HepG2 (cell line): Measurements from ENCODE around the gene B4GALT7. TPM values are rescaled to one million over a fixed set of nuclear protein-coding genes. Genes with fewer than 3 reads are reported as not detected.

ENCODE experiments used
- AFF4 ChIP-seq: sonication (generic); formaldehyde crosslinking; IDR thresholded peaks from 2 replicates; pipeline ENCODE4 v1.4.0; 2020; ENCODE audit warnings: missing genetic modification reagents
- ATF4 ChIP-seq, 2 experiments: fragments of 450-650 bp in 1 of 2; sonication (generic) in 1 of 2; formaldehyde crosslinking; IDR thresholded peaks; 2 replicates each; pipeline versions ENCODE4 v1.5.0 to v1.8.0; 2020 to 2022; ENCODE audit warnings: mild to moderate bottlenecking in 1 of 2, missing genetic modification reagents in 1 of 2
- CENPX ChIP-seq: sonication (generic); formaldehyde crosslinking; IDR thresholded peaks from 2 replicates; pipeline ENCODE4 v1.9.0; 2021; ENCODE audit warnings: mild to moderate bottlenecking, missing genetic modification reagents, moderate library complexity
- FOSL1 ChIP-seq: sonication (generic); formaldehyde crosslinking; IDR thresholded peaks from 2 replicates; pipeline ENCODE4 v1.9.0; 2021; ENCODE audit warnings: missing genetic modification reagents, borderline replicate concordance
- FOXA1 ChIP-seq, 2 experiments: fragments of 450-650 bp in 1 of 2; sonication (generic) in 1 of 2; formaldehyde crosslinking in 1 of 2; IDR thresholded peaks; 2 replicates each; pipeline versions ENCODE4 v1.4.0 to v1.6.1; 2016 to 2020; ENCODE audit warnings: missing genetic modification reagents in 1 of 2
- HMG20A ChIP-seq: IDR thresholded peaks from 2 replicates; pipeline ENCODE4 v1.6.1; 2016; ENCODE audit warnings: borderline replicate concordance
- NCOA2 ChIP-seq: sonication (generic); formaldehyde crosslinking; IDR thresholded peaks from 2 replicates; pipeline ENCODE4 v1.8.0; 2022; ENCODE audit warnings: inconsistent platforms
- PBX3 ChIP-seq: sonication (generic); formaldehyde crosslinking; IDR thresholded peaks from 2 replicates; pipeline ENCODE4 v1.8.1; 2023; ENCODE audit warnings: missing genetic modification reagents, inconsistent platforms, borderline replicate concordance
- RXRA ChIP-seq: sonication (generic); formaldehyde crosslinking; IDR thresholded peaks from 2 replicates; pipeline ENCODE4 v1.5.1; 2020; ENCODE audit warnings: missing genetic modification reagents
- STAG1 ChIP-seq: sonication (generic); formaldehyde crosslinking; IDR thresholded peaks from 2 replicates; pipeline ENCODE4 v1.4.0; 2020; ENCODE audit warnings: missing genetic modification reagents
- THYN1 ChIP-seq: sonication (generic); formaldehyde crosslinking; IDR thresholded peaks from 2 replicates; pipeline ENCODE4 v1.8.1; 2023; ENCODE audit warnings: low read depth, mild to moderate bottlenecking, moderate library complexity, missing genetic modification reagents, borderline replicate concordance
- ZNF326 ChIP-seq: sonication (generic); formaldehyde crosslinking; IDR thresholded peaks from 2 replicates; pipeline ENCODE4 v1.4.0; 2020; ENCODE audit warnings: missing genetic modification reagents, borderline replicate concordance
- ZNF510 ChIP-seq: sonication (generic); formaldehyde crosslinking; IDR thresholded peaks from 2 replicates; pipeline ENCODE4 v1.4.0; 2020; ENCODE audit warnings: low read depth, mild to moderate bottlenecking, missing genetic modification reagents
- ZNF746 ChIP-seq: sonication (generic); formaldehyde crosslinking; IDR thresholded peaks from 2 replicates; pipeline ENCODE4 v1.8.0; 2022; ENCODE audit warnings: mild to moderate bottlenecking, missing genetic modification reagents
- polyA plus RNA-seq, 8 experiments: library from polyadenylated mRNA; depleted of rRNA in 3 of 8; stranded (reverse) in 7 of 8; unstranded in 1 of 8; fragments of >200 nt; fragmentation: Illumina TruSeq in 4 of 8; extraction: Trizol in 4 of 8; gene quantifications; 2 replicates each; pipeline versions ENCODE4 v1.2.1 to v1.2.3, GENCODE V29; 2011 to 2016; ENCODE audit warnings: low read depth in 4 of 8, missing spikeins in 1 of 8, mixed read lengths in 1 of 8; ENCODE audit not compliant: insufficient read depth in 1 of 8
- total RNA-seq, 5 experiments: library from RNA; depleted of rRNA; stranded (reverse); fragments of >200 nt; fragmentation: Illumina TruSeq; extraction: Trizol; gene quantifications; 2 replicates each; pipeline ENCODE4 v1.2.3, GENCODE V29; 2016; ENCODE audit warnings: low read depth in 1 of 5
- TF ChIP-seq, protein P1 (sequence below): sonication (generic); formaldehyde crosslinking; IDR thresholded peaks from 2 replicates; pipeline ENCODE4 v1.5.1; 2020; ENCODE audit warnings: missing genetic modification reagents, mild to moderate bottlenecking, borderline replicate concordance
- TF ChIP-seq, protein P2 (sequence below): sonication (generic); formaldehyde crosslinking; IDR thresholded peaks from 2 replicates; pipeline ENCODE4 v1.8.0; 2022; ENCODE audit warnings: mild to moderate bottlenecking, missing genetic modification reagents, moderate library complexity
- TF ChIP-seq, protein P3 (sequence below): IDR thresholded peaks from 2 replicates; pipeline ENCODE4 v1.6.1; 2016

The B4GALT7 gene
- total and polyA plus RNA-seq, 2 of the 13 experiments (the other 11 are each of a cell fraction or from before 2014, with no cell fraction given) = 16.4 to 20.5 TPM

DNA sequence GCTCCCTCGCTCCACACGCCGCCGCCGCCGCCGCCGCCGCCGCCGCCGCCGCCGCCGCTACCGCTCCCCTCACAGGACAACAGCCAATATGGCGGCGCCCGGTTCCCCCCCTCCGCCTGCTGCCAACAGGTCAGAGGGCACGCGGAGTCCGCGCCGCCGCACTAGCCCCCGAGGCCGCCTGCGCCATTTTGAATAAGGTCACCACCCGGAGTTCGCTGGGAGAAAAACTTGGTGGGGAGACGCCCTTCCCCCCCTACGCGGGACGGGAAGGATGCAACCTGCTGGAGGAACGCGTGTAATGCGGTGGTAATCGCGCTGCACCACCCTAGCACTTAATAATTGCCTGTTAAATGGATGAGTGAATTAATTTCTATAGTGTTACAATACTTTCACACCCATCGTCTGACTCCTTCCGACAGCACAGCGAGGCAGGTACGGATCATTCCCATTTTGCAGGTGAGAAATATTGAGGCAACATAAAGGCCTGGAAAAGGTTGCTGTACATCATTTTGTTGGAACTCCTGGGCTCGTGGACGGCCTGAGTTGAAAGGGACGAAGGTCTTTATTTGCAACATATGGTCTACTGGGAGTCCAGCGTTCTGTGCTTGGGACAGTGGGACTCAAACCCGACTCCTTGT lies 45.3 kb upstream of the B4GALT7 start, which contains the start of gene FAM193B (continued):
- TF ChIP-seq AFF4 (no peak), ZNF326 (CRISPR knock-in tag) (no peak), RXRA (0 out of 2 replicates have a peak, but pooled peaks have one; percentile 27), ZNF510 (CRISPR knock-in tag) (no peak), ZNF746 (no peak), ATF4 (CRISPR knock-in tag; IDR thresholded peaks at IDR 0.05) (0 out of 4 replicates have a peak, but pooled peaks of 1 of the 2 experiments have one; percentile 22), STAG1 (CRISPR knock-in tag) (peak; percentile 6; the same call in 1 of the 2 replicates), PBX3 (CRISPR knock-in tag) (no peak), THYN1 (CRISPR knock-in tag) (no peak), FOXA1 (IDR thresholded peaks at IDR 0.05) (no peak), FOXA1 (CRISPR knock-in tag; IDR thresholded peaks at IDR 0.05) (no peak), HMG20A (CRISPR knock-in tag) (no peak), NCOA2 (CRISPR knock-in tag) (no peak), CENPX (CRISPR knock-in tag) (no peak), FOSL1 (CRISPR knock-in tag) (no peak)
- TF ChIP-seq, protein P1, sequence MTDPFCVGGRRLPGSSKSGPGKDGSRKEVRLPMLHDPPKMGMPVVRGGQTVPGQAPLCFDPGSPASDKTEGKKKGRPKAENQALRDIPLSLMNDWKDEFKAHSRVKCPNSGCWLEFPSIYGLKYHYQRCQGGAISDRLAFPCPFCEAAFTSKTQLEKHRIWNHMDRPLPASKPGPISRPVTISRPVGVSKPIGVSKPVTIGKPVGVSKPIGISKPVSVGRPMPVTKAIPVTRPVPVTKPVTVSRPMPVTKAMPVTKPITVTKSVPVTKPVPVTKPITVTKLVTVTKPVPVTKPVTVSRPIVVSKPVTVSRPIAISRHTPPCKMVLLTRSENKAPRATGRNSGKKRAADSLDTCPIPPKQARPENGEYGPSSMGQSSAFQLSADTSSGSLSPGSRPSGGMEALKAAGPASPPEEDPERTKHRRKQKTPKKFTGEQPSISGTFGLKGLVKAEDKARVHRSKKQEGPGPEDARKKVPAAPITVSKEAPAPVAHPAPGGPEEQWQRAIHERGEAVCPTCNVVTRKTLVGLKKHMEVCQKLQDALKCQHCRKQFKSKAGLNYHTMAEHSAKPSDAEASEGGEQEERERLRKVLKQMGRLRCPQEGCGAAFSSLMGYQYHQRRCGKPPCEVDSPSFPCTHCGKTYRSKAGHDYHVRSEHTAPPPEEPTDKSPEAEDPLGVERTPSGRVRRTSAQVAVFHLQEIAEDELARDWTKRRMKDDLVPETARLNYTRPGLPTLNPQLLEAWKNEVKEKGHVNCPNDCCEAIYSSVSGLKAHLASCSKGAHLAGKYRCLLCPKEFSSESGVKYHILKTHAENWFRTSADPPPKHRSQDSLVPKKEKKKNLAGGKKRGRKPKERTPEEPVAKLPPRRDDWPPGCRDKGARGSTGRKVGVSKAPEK (CRISPR knock-in tag) = no peak
- TF ChIP-seq, protein P2, sequence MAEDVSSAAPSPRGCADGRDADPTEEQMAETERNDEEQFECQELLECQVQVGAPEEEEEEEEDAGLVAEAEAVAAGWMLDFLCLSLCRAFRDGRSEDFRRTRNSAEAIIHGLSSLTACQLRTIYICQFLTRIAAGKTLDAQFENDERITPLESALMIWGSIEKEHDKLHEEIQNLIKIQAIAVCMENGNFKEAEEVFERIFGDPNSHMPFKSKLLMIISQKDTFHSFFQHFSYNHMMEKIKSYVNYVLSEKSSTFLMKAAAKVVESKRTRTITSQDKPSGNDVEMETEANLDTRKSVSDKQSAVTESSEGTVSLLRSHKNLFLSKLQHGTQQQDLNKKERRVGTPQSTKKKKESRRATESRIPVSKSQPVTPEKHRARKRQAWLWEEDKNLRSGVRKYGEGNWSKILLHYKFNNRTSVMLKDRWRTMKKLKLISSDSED (CRISPR knock-in tag) = no peak
- TF ChIP-seq, protein P3, sequence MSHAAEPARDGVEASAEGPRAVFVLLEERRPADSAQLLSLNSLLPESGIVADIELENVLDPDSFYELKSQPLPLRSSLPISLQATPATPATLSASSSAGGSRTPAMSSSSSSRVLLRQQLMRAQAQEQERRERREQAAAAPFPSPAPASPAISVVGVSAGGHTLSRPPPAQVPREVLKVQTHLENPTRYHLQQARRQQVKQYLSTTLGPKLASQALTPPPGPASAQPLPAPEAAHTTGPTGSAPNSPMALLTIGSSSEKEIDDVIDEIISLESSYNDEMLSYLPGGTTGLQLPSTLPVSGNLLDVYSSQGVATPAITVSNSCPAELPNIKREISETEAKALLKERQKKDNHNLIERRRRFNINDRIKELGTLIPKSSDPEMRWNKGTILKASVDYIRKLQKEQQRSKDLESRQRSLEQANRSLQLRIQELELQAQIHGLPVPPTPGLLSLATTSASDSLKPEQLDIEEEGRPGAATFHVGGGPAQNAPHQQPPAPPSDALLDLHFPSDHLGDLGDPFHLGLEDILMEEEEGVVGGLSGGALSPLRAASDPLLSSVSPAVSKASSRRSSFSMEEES (CRISPR knock-in tag) = no peak
